Sigmoid colon (tissue), 7 donors: Measurements from ENCODE around the gene CDCA4. TPM values are rescaled to one million over a fixed set of nuclear protein-coding genes. Genes with fewer than 3 reads are reported as not detected.

Experiments
- DNase-seq: peaks from one replicate; pipeline ENCODE4 v3.0.0-alpha.2; 2019
- H3K27ac ChIP-seq, 4 donors: fragments of 200-600 bp; sonication (generic); one replicate each; pipeline ENCODE4 v1.5.1; 2016 to 2019; ENCODE audit warnings: mild to moderate bottlenecking in 1 of 4
- H3K27me3 ChIP-seq, 3 donors: fragments of 200-600 bp; sonication (generic); one replicate each; pipeline ENCODE4 v1.5.1; 2019; ENCODE audit warnings: mild to moderate bottlenecking in 1 of 3
- H3K36me3 ChIP-seq, 4 donors: fragments of 200-600 bp; sonication (generic); one replicate each; pipeline ENCODE4 v1.5.1; 2016 to 2019
- H3K4me1 ChIP-seq, 4 donors: fragments of 200-600 bp; sonication (generic); one replicate each; pipeline ENCODE4 v1.5.1; 2017 to 2019
- H3K4me3 ChIP-seq, 4 donors: fragments of 200-600 bp; sonication (generic); one replicate each; pipeline ENCODE4 v1.5.1; 2017 to 2019; ENCODE audit warnings: mild to moderate bottlenecking in 2 of 4, moderate library complexity in 1 of 4
- H3K9me3 ChIP-seq, 4 donors: fragments of 200-600 bp in 3 of 4; sonication (generic) in 3 of 4; one replicate each; pipeline versions ENCODE4 v1.5.1 to v1.6.1; 2013 to 2019
- CTCF ChIP-seq, 4 experiments: fragments of 450-650 bp in 3 of 4; fragments of 200-600 bp in 1 of 4; IDR thresholded peaks; one replicate each; pipeline ENCODE4 v1.5.1; 2016 to 2019; ENCODE audit warnings: antibody characterized with exemption in 4 of 4, mild to moderate bottlenecking in 3 of 4, moderate library complexity in 2 of 4
- EP300 ChIP-seq, 4 donors: sonication (generic); formaldehyde crosslinking; IDR thresholded peaks; one replicate each; pipeline ENCODE4 v1.6.1; 2017; ENCODE audit warnings: antibody characterized with exemption in 4 of 4
- POLR2A ChIP-seq, 2 donors: fragments of 450-650 bp; IDR thresholded peaks; one replicate each; pipeline ENCODE4 v1.6.1; 2016; ENCODE audit warnings: antibody characterized with exemption in 2 of 2, mild to moderate bottlenecking in 2 of 2, moderate library complexity in 2 of 2
- POLR2AphosphoS5 ChIP-seq, 4 donors: sonication (generic); formaldehyde crosslinking; IDR thresholded peaks; one replicate each; pipeline ENCODE4 v1.6.1; 2017; ENCODE audit warnings: antibody characterized with exemption in 4 of 4
- WGBS, 2 donors: extraction: QIAGEN DNeasy Blood & Tissue Kit; methylation state at CpG; one replicate each; pipeline ENCODE4 v1.1.7; 2013; 5-methylcytosine and 5-hydroxymethylcytosine counted together
- intact Hi-C: fragments of 100-400 bp; cut with DNase I; formaldehyde crosslinking; loops from one replicate; pipeline ENCODE4 v1.15.1; 2023
- polyA plus RNA-seq, 3 donors: library from polyadenylated mRNA; stranded (reverse); fragments of 200-250 nt; gene quantifications; one replicate each; pipeline ENCODE4 v1.2.3, GENCODE V29; 2013
- total RNA-seq, 4 donors: library from RNA; depleted of rRNA; stranded (reverse); fragments of >200 nt; gene quantifications; one replicate each; pipeline ENCODE4 v1.1.0, GENCODE V29; 2016
- donor health status: healthy with polysubstance abuse.
- donor health status: Bipolar disorder and iron deficiency.
- donor health status: healthy.

CDCA4 gene
- total and polyA plus RNA-seq, 7 donors: 2.4 to 11.3 (median 5.4) TPM

- H3K4me3 ChIP-seq: no peak overlapping the region
- intact Hi-C loops: no loop called here
- peaks cover 0 to 100% (median 97%) of the 10 kb centered on the region in 4 donors for H3K4me1 ChIP-seq
- H3K36me3 ChIP-seq: no peaks in the 10 kb centered on the region
- DNase-seq: peak; percentile 97
- H3K27me3 ChIP-seq: no peaks in the 10 kb centered on the region
- H3K27ac ChIP-seq: peak overlapping the region; percentile 90 to 97 (median 96)
- TF ChIP-seq POLR2A (IDR thresholded peaks at IDR 0.05): no peak
- no peak for TF ChIP-seq EP300 (IDR thresholded peaks at IDR 0.05)
- peak in 3 of 4 donors; percentile 24 to 80 (median 68) for TF ChIP-seq POLR2AphosphoS5 (IDR thresholded peaks at IDR 0.05)
- TF ChIP-seq CTCF (IDR thresholded peaks at IDR 0.05): no peak
- WGBS, 2 donors: 28 to 59% methylated on average over 12 of the region's 12 CpGs
- no peaks in the 10 kb centered on the region for H3K9me3 ChIP-seq
Observed at GRCh38 chr14:104973135-104973384, 47.8 kb downstream of the CDCA4 start.

- peak; percentile 93 for DNase-seq
- H3K36me3 ChIP-seq: no peaks in the 10 kb centered on the region
- TF ChIP-seq POLR2AphosphoS5 (IDR thresholded peaks at IDR 0.05) (peak; percentile 32 to 66 (median 34)), EP300 (IDR thresholded peaks at IDR 0.05) (no peak), CTCF (IDR thresholded peaks at IDR 0.05) (peak in 2 of 4 experiments; percentile 14 to 21)
- no peaks in the 10 kb centered on the region for H3K9me3 ChIP-seq
- WGBS, 2 donors: 20 to 65% methylated on average over 28 of the region's 28 CpGs
- H3K27ac ChIP-seq: peak overlapping the region; percentile 90 to 97 (median 96)
- H3K4me1 ChIP-seq: peaks cover 0 to 100% (median 96%) of the 10 kb centered on the region in 4 donors
- H3K27me3 ChIP-seq: no peaks in the 10 kb centered on the region
- intact Hi-C loops: no loop called here
- no peak overlapping the region for H3K4me3 ChIP-seq
Observed at GRCh38 chr14:104972301-104973134, 48.4 kb downstream of the CDCA4 start.

GRCh38 chr14:104971447-104972240, 49.2 kb downstream of the CDCA4 start:
- Histone ChIP-seq H3K4me3 (no peak overlapping the region), H3K4me1 (peaks cover 0 to 100% (median 96%) of the 10 kb centered on the region in 4 donors), H3K27ac (peak overlapping the region; percentile 90 to 97 (median 96)), H3K27me3 (no peaks in the 10 kb centered on the region), H3K36me3 (no peaks in the 10 kb centered on the region), H3K9me3 (no peaks in the 10 kb centered on the region)
- no peak for DNase-seq
- TF ChIP-seq POLR2A (IDR thresholded peaks at IDR 0.05) (no peak), POLR2AphosphoS5 (IDR thresholded peaks at IDR 0.05) (no peak), EP300 (IDR thresholded peaks at IDR 0.05) (no peak), CTCF (IDR thresholded peaks at IDR 0.05) (no peak)
- intact Hi-C loops: no loop called here
- WGBS, 2 donors: 54 to 88% methylated on average over 12 of the region's 12 CpGs

- 69 to 77% methylated on average over 19 of the region's 19 CpGs for WGBS, 2 donors
- peaks cover 0 to 99% (median 96%) of the 10 kb centered on the region in 4 donors for H3K4me1 ChIP-seq
- intact Hi-C loops: no loop called here
- H3K27me3 ChIP-seq: no peaks in the 10 kb centered on the region
- peak overlapping the region; percentile 49 to 64 (median 56) for H3K4me3 ChIP-seq
- H3K9me3 ChIP-seq: no peaks in the 10 kb centered on the region
- peak; percentile 97 for DNase-seq
- no peak for TF ChIP-seq CTCF (IDR thresholded peaks at IDR 0.05)
- peak; percentile 57 to 67 for TF ChIP-seq POLR2A (IDR thresholded peaks at IDR 0.05)
- TF ChIP-seq POLR2AphosphoS5 (IDR thresholded peaks at IDR 0.05): peak; percentile 88 to 94 (median 90)
- H3K27ac ChIP-seq: peak overlapping the region; percentile 90 to 97 (median 96)
- no peaks in the 10 kb centered on the region for H3K36me3 ChIP-seq
Observed at GRCh38 chr14:104970231-104971068, 50.4 kb downstream of the CDCA4 start.
